RWPE2 (cell line): ENCODE measurements around the gene AGR2.
"Not testable (repeated sequence)": the region's sequence is repeated elsewhere in the genome, so short reads cannot be mapped to it uniquely, and the experiment has no call there.

Experiments used
- ATAC-seq: fragments of 200-7000 bp; cut with Tn5 transposase; 3 replicates; pipeline ENCODE4 v1.9.1; 2021; ENCODE audit warnings: low read depth
- DNase-seq: peaks from one replicate; pipeline ENCODE4 v3.0.0-alpha.2; 2020; ENCODE audit warnings: low spot score
- H3K27ac ChIP-seq: fragments of 450-650 bp; 2 replicates; pipeline ENCODE4 v1.5.1; 2017; ENCODE audit warnings: mild to moderate bottlenecking; ENCODE audit not compliant: poor library complexity, severe bottlenecking
- H3K27me3 ChIP-seq: fragments of 250-450 bp; sonication (Bioruptor Pico); 2 replicates; pipeline ENCODE4 v1.5.1; 2021; ENCODE audit warnings: mild to moderate bottlenecking, moderate library complexity; ENCODE audit not compliant: insufficient read depth, poor library complexity, severe bottlenecking
- H3K36me3 ChIP-seq: fragments of 250-450 bp; sonication (Bioruptor Pico); 2 replicates; pipeline ENCODE4 v1.5.1; 2020; ENCODE audit warnings: low read depth, mild to moderate bottlenecking, moderate library complexity
- H3K4me1 ChIP-seq: fragments of 250-450 bp; sonication (Bioruptor Pico); 2 replicates; pipeline ENCODE4 v1.5.1; 2021; ENCODE audit warnings: mild to moderate bottlenecking, moderate library complexity; ENCODE audit not compliant: insufficient read depth, poor library complexity, severe bottlenecking
- H3K4me3 ChIP-seq: fragments of 250-450 bp; sonication (Bioruptor Pico); 2 replicates; pipeline ENCODE4 v1.5.1; 2021; ENCODE audit warnings: mild to moderate bottlenecking, moderate library complexity; ENCODE audit not compliant: severe bottlenecking
- H3K9me3 ChIP-seq: fragments of 250-450 bp; sonication (Bioruptor Pico); 2 replicates; pipeline ENCODE4 v1.5.1; 2021; ENCODE audit warnings: mild to moderate bottlenecking, moderate library complexity; ENCODE audit not compliant: severe bottlenecking
- TF ChIP-seq, protein P1 (sequence below): fragments of 450-650 bp; IDR thresholded peaks from one replicate; pipeline ENCODE4 v1.5.1; 2017; ENCODE audit warnings: mild to moderate bottlenecking, moderate library complexity; ENCODE audit not compliant: poor library complexity, severe bottlenecking

The AGR2 gene

DNA sequence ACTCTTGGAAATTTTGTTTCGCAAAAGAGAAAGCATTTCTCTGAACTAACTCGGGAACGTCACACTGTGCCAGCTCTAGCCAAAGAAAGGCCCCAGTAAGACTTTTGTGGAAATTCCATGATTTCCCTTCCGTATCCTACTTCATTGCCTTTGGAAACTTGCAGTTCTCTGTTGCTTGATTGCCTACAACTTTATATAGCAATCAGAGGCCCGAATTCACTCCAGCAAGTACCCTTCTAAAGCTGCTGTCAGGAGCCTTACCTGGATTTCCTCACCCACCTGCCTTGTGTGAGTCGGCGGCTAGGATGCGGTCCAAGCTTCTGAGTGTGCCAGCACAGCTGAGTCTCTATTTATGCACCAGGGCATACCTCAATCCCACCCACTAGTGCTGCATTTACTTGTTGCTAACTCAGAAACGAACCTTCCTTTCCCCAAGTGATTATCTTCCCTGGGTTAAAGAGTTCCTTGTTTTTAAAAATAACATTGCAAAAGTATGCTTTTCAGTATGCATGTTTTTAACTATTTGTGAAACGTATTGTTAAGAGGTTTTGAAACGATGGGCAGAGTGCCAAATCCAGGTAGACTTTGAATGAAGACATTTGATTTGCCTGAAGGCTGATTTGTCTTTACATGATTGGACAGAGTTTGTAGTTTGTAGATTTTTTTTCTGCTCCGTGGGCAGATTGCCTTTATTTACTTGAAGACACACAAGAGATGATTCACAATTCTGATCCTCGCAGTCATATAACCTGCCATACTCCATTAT lies at the start of gene AGR2:
Gene AGR2, minus strand, starts transcription at position 326 of the 766 bp plus-strand sequence. CDS start 3,203 bp downstream, outside the sequence.
- ATAC-seq = peak; percentile 92
- H3K4me3 ChIP-seq = peak within 1 kb of the TSS; percentile 32
- peak within 1 kb of the TSS; percentile 80 for H3K27ac ChIP-seq
- TF ChIP-seq, protein P1, sequence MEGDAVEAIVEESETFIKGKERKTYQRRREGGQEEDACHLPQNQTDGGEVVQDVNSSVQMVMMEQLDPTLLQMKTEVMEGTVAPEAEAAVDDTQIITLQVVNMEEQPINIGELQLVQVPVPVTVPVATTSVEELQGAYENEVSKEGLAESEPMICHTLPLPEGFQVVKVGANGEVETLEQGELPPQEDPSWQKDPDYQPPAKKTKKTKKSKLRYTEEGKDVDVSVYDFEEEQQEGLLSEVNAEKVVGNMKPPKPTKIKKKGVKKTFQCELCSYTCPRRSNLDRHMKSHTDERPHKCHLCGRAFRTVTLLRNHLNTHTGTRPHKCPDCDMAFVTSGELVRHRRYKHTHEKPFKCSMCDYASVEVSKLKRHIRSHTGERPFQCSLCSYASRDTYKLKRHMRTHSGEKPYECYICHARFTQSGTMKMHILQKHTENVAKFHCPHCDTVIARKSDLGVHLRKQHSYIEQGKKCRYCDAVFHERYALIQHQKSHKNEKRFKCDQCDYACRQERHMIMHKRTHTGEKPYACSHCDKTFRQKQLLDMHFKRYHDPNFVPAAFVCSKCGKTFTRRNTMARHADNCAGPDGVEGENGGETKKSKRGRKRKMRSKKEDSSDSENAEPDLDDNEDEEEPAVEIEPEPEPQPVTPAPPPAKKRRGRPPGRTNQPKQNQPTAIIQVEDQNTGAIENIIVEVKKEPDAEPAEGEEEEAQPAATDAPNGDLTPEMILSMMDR = no peak
- DNase-seq = peak; percentile 91
- no peaks in the 10 kb centered on the region for H3K9me3 ChIP-seq
- peaks cover 21% of the 10 kb centered on the region for H3K36me3 ChIP-seq
- H3K4me1 ChIP-seq = peaks cover 25% of the 10 kb centered on the region
- no peaks in the 10 kb centered on the region for H3K27me3 ChIP-seq

DNA sequence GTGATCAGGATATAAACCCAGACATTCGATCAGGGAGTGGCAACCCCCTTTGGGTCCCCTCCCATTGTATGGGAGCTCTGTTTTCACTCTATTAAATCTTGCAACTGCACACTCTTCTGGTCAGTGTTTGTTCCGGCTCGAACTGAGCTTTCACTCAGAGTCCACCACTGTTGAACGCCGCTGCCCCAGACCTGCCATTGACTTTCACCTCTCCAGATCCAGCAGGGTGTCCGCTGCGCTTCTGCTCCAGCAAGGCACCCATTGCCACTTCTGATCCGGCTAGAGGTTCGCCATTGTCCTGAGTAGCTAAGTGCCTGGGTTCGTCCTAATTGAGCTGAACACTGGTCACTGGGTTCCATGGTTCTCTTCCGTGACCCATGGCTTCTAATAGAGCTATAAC lies 48.4 kb upstream of the AGR2 start:
- not testable (repeated sequence) for DNase-seq, H3K4me1 ChIP-seq, H3K36me3 ChIP-seq, ATAC-seq, H3K9me3 ChIP-seq, H3K27me3 ChIP-seq, H3K4me3 ChIP-seq, H3K27ac ChIP-seq

DNA sequence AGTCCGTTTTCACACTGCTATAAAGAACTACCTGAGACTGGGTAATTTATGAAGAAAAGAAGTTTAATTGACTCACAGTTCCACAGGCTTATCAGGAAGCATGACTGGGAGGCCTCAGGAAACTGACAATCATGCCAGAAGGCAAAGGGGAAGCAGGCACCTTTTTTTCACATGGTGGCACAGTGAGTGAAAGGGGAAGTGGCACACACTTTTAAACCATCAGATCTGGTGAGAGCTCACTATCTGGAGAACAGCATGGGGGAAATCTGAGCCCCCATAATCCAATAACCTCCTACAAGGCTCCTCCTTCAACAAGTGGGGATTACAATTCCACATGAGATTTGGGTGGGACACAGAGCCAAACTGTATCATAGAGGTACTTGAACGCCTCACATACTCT lies 47.0 kb upstream of the AGR2 start:
- Histone ChIP-seq H3K27ac (no peak overlapping the region), H3K4me3 (no peak overlapping the region), H3K36me3 (no peaks in the 10 kb centered on the region), H3K9me3 (no peaks in the 10 kb centered on the region), H3K27me3 (no peaks in the 10 kb centered on the region), H3K4me1 (peaks cover 10% of the 10 kb centered on the region)
- DNase-seq (no peak), ATAC-seq (no peak)
- TF ChIP-seq, protein P1 = no peak

DNA sequence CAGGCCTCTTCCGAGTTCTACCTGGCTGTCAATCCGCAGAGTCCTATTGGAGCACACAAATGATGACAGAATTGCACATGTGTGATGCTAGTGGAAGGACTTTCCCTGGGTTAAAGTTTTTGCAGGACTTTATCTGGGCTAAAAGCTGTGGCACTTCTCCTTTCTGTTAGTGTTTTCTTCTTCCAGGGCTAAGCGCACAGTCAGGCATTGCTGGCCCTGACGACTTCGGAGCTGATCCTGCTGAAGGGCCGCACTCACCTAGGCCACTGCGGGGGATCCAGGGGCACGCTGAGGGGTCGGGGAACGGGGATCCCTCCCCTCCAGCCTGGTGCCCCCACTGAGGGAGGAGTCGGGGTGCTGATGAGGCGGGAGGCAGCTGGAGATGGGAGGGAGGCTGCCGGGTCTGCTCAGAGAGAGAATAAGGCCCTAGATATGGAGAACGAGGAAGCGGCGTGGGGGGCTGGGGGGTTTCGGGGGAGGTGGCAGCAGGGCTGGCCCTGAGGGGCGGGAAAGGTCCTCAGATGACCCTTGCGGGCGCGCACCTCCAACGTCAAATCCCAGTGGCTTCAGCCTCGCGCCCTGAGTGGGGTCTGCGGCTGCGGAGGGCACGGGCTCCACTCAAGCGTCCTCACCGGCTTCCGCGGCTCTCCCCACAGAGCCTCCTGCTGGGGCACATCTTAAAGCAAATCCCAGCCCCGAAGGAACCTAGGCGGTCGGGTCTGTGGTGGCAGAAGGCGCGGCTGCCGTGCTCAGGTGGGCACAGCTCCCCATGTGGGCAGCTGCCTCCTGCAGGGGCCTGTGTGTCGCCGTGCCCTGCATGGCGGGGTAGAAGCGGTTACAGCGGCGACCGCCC lies 46.0 kb upstream of the AGR2 start:
- Histone ChIP-seq H3K27me3 (no peaks in the 10 kb centered on the region), H3K36me3 (no peaks in the 10 kb centered on the region), H3K27ac (no peak overlapping the region), H3K9me3 (no peaks in the 10 kb centered on the region), H3K4me3 (no peak overlapping the region), H3K4me1 (peaks cover 18% of the 10 kb centered on the region)
- ATAC-seq (no peak), DNase-seq (no peak)
- TF ChIP-seq, protein P1 = no peak

DNA sequence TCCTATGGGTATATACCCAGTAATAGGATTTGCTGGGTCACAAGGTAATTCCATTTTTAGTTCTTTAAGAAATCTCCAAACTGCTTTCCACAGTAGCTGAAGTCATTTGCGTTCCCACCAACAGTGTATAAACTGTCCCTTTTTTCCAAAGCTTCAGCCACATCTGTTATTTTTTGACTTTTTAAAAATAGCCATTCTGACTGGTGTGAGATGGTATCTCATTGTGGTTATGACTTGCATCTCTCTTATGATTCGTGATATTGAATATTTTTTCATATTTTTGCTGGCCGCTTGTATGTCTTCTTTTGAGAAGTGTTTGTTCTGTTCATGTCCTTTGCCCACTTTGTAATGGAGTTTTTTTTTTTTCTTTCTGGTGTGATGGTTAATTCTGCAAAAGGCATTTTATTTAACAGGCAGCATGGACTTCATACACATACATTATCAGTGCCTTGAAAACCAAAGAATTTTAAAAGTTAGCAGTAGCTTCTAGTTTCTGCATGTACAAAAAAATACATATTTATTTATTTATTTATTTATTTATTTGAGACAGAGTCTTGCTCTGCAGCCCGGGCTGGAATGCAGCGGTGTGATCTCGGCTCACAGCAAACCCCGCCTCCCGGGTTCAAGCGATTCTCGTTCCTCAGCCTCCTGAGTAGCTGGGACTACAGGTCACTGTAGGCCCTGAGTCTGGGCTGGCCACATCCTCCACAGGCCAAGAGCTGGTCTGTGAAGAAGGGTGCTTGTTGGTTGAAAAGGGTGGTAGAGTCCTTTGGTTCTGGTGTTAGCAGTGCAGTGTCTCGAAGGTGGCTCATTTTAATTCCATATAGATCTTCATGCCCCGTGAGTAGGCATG lies 44.7 kb upstream of the AGR2 start:
- H3K9me3 ChIP-seq = no peaks in the 10 kb centered on the region
- no peak overlapping the region for H3K27ac ChIP-seq
- H3K4me1 ChIP-seq = peaks cover 20% of the 10 kb centered on the region
- ATAC-seq = no peak
- no peaks in the 10 kb centered on the region for H3K27me3 ChIP-seq
- no peak overlapping the region for H3K4me3 ChIP-seq
- DNase-seq = no peak
- TF ChIP-seq, protein P1 = no peak
- no peaks in the 10 kb centered on the region for H3K36me3 ChIP-seq
